ENCODE measurements around the gene NTPCR.
"Not testable (repeated sequence)": the region's sequence is repeated elsewhere in the genome, so short reads cannot be mapped to it uniquely, and the experiment has no call there.

Gene NTPCR

GRCh38 chr1:232984577-232985425, 34.4 kb downstream of the NTPCR start:
- DNase-seq (ENCODE audit: low read depth): no peak

- no peak for DNase-seq (ENCODE audit: low read depth)
These were observed 35.6 kb downstream of the NTPCR start for GRCh38 chr1:232985882-232986526.

- no peak for DNase-seq (ENCODE audit: low read depth)
These were observed 36.1 kb downstream of the NTPCR start for GRCh38 chr1:232986527-232986922.

- no peak for DNase-seq (ENCODE audit: low read depth)
These were observed 36.8 kb downstream of the NTPCR start for GRCh38 chr1:232987046-232987773.

GRCh38 chr1:232987774-232988140, 37.3 kb downstream of the NTPCR start:
- DNase-seq (ENCODE audit: low read depth): no peak

- DNase-seq (ENCODE audit: low read depth): no peak
These were observed 38.2 kb downstream of the NTPCR start for GRCh38 chr1:232988572-232989040.

GRCh38 chr1:232990176-232991128, 40.0 kb downstream of the NTPCR start:
- DNase-seq (ENCODE audit: low read depth): no peak

GRCh38 chr1:232991238-232991637, 40.8 kb downstream of the NTPCR start:
- DNase-seq (ENCODE audit: low read depth): no peak

- no peak for DNase-seq (ENCODE audit: low read depth)
These were observed 41.8 kb downstream of the NTPCR start for GRCh38 chr1:232992227-232992626.

- DNase-seq (ENCODE audit: low read depth): no peak
These were observed 43.1 kb downstream of the NTPCR start for GRCh38 chr1:232993555-232993954.

- DNase-seq (ENCODE audit: low read depth): no peak
These were observed 44.8 kb downstream of the NTPCR start for GRCh38 chr1:232995189-232995588.

- no peak for DNase-seq (ENCODE audit: low read depth)
These were observed 45.7 kb downstream of the NTPCR start for GRCh38 chr1:232996143-232996542.

- no peak for DNase-seq (ENCODE audit: low read depth)
These were observed 47.7 kb downstream of the NTPCR start for GRCh38 chr1:232998138-232998537.

GRCh38 chr1:232998646-232999045, 48.2 kb downstream of the NTPCR start:
- no peak for DNase-seq (ENCODE audit: low read depth)

- DNase-seq (ENCODE audit: low read depth): no peak
These were observed 49.7 kb downstream of the NTPCR start for GRCh38 chr1:232999956-233000625.

GRCh38 chr1:233003638-233004037, 53.2 kb downstream of the NTPCR start:
- DNase-seq (ENCODE audit: low read depth): not testable (repeated sequence)

- no peak for DNase-seq (ENCODE audit: low read depth)
These were observed 54.0 kb downstream of the NTPCR start for GRCh38 chr1:233004451-233004850.

- DNase-seq (ENCODE audit: low read depth): no peak
These were observed 54.7 kb downstream of the NTPCR start for GRCh38 chr1:233005156-233005555.

GRCh38 chr1:233005703-233006102, 55.3 kb downstream of the NTPCR start:
- DNase-seq (ENCODE audit: low read depth): no peak

GRCh38 chr1:233006108-233006507, 55.7 kb downstream of the NTPCR start:
- DNase-seq (ENCODE audit: low read depth): no peak

- DNase-seq (ENCODE audit: low read depth): no peak
These were observed 56.1 kb downstream of the NTPCR start for GRCh38 chr1:233006541-233006973.
